Measurements from ENCODE around the gene ST6GALNAC4.
A peak's percentile ranks its signal among the peaks of the same experiment; 100 is the strongest.
"Not testable (repeated sequence)": the region's sequence is repeated elsewhere in the genome, so short reads cannot be mapped to it uniquely, and the experiment has no call there.

The ST6GALNAC4 gene

DNA sequence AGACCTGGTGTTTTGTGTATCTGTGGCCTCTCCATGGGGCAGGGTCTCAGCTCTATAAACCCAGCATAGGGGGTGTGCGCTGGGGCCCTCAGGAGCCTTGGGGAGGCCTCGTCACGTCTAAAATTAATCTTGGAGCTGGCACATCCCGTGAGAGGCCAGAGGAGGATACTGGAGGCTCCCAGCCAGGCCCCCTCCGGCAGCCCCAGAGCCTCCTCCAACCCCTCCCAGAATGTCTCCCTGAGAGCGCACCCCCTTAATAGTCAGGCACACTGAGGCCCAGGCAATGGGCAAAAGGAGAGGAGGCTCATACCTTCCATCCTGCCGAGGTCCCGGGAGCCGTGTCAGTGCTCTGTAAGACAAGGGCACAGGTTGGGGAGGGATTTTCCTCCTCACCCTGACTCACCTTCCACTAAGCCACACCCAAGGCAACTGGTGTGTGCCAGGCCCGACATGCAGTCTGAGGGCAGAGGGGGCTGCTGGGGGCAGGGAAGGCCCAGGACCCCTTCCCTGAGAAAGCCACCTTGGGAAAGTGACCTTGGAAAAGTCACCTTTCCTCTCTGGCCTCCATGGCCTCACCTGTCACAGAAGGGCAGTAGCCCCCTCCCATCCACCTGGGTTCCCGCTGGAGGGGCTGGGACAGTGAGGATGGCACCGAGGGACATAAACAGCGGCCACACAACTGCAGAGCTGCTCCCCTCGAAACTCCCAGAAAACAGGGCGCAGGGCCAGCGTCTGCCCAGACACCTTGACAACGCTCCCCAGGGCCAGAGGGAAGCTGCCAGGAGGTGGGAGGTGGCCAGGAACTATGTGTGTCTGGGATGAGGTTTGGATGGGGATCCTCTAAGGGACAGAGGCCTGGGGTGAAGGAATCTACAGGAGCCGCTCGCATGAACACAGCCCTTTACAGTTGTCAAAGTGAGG, 42.3 kb downstream of the ST6GALNAC4 start:
- DNase-seq: peak in 23 of 58 donors; percentile 6 to 72 (median 25)

GRCh38 chr9:127873886-127874285, 43.0 kb downstream of the ST6GALNAC4 start:
- DNase-seq: peak in 55 of 58 donors; percentile 7 to 91 (median 73)

GRCh38 chr9:127873223-127873691, 43.6 kb downstream of the ST6GALNAC4 start:
- peak in 45 of 58 donors; percentile 20 to 86 (median 62) for DNase-seq

DNA sequence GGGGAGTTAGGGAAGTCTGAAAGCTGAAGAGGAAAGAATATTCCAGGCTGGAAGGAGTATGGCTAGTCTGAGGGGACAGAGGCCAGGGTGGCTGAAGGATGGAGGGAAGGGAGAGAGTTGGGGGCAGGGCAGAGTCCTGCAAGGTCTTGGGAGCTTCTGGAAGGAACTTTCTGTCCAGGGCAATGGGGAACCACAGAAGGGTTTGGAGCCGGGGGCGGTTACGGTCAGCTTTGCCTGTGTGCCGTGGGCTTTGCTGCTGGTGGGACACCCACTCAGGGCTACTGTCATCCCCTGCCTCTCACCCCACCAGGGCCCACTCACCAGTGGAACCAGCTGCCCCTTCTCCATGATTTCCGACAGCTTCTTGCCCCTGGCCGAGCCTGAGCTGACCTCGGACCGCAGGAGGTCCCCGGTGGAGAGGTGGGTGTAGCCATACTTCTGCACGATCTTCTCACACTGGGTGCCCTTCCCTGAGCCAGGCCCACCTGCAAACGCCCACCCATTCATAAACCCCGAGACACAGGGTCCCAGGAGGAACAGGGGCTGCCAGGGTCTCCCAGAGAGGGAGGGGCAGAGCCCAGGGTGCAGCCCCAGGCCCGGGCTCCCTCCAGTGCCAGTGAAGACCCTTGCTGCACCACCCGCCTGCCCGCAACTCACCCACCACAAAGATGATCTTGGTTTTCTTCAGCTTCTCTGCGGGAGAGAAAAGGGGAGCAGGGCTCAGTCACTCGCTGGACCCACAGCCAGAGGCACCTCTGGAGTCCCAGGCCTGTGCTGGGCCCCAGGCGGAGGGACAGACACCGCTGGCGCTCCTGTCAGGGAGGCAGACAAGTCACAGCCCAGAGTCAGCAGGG, 44.2 kb downstream of the ST6GALNAC4 start:
- DNase-seq: no peak

GRCh38 chr9:127871531-127871930, 45.3 kb downstream of the ST6GALNAC4 start:
- DNase-seq: no peak

- no peak for DNase-seq
Observed at GRCh38 chr9:127870887-127871286, 46.0 kb downstream of the ST6GALNAC4 start.

DNA sequence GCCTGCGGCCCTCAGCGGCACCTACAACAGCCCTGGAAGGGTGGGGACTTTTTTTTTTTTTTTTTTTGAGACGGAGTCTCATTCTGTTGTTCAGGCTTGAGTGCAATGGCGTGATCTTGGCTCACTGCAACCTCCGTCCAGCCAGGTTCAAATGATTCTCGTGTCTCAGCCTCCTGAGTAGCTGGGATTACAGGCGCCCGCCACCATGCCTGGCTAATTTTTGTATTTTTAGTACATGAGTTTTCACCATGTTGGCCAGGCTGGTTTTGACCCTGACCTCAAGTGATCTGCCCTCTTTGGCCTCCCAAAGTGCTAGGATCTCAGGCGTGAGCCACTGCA, 46.7 kb downstream of the ST6GALNAC4 start:
- DNase-seq: not testable (repeated sequence)

- peak in 54 of 58 donors; percentile 10 to 83 (median 56) for DNase-seq
Observed at GRCh38 chr9:127869310-127870152, 47.3 kb downstream of the ST6GALNAC4 start.

DNA sequence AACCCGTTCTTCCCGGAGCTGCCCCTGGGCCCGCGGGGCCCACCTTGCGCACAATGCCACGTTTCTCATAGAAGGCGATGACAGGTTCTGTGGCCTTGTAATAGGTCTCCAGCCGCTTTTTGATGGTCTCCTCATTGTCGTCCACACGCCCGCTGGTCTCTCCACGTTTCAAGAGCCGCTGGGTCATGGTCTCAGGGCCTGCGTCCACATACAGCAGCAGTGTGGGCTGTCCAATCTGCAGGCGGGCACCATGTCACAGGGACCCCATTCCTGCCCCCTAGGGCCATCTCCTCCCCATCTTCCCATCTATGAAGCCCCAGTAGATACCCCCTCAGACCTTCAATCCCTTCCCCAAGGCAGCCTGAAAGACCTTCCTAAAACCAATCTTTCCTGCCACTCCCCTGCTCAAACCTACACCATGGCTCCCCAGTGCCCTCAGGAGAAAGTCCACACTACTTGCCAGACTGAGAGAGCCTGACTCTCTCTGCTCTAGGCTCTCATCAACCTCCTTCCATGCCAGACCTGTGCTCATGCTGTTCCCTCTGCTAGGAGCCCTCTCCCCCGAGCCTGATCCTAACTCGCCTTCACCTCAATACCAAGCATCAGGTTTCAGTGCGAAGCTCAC, 48.5 kb downstream of the ST6GALNAC4 start:
- no peak for DNase-seq

GRCh38 chr9:127867356-127868277, 49.2 kb downstream of the ST6GALNAC4 start:
- DNase-seq: no peak

DNA sequence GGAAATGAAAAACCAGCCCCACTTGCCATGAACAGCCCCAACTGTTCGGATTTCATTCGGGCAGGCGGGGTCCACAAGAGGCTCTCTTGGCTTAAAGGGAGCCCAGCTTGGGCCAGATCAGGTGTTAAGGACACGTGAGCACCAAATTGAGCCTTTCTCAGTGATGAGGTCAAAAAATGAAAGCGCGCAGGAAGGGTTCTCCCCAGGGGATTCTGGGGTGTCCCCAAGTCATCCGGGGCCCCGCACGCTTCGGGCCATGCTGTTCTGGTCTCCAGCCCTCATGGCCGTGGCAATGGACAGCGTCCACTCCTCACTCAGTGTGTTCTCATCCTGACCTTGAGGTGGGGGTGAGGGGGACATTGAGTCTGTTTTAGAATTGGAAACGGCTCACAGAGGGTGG, 50.3 kb downstream of the ST6GALNAC4 start:
- no peak for DNase-seq

- DNase-seq: no peak
Observed at GRCh38 chr9:127865645-127866464, 51.0 kb downstream of the ST6GALNAC4 start.

DNA sequence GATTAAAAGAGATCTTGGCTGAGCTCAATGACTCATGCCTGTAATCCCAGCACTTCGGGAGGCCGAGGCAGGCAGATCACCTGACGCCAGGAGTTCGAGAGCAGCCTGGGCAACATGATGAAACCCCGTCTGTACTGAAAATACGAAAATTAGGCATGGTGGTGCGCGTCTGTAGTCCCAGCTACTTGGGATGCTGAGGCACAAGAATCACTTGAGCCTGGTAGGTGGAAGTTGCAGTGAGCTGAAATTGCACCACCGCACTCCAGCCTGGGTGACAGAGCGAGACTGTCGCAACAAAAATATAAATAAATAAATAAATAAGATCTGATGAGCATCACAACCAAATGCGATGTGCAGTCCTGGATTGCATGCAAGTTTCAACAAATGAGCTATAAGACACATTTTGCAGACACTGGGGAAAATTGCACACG, 53.6 kb downstream of the ST6GALNAC4 start:
- no peak for DNase-seq

DNA sequence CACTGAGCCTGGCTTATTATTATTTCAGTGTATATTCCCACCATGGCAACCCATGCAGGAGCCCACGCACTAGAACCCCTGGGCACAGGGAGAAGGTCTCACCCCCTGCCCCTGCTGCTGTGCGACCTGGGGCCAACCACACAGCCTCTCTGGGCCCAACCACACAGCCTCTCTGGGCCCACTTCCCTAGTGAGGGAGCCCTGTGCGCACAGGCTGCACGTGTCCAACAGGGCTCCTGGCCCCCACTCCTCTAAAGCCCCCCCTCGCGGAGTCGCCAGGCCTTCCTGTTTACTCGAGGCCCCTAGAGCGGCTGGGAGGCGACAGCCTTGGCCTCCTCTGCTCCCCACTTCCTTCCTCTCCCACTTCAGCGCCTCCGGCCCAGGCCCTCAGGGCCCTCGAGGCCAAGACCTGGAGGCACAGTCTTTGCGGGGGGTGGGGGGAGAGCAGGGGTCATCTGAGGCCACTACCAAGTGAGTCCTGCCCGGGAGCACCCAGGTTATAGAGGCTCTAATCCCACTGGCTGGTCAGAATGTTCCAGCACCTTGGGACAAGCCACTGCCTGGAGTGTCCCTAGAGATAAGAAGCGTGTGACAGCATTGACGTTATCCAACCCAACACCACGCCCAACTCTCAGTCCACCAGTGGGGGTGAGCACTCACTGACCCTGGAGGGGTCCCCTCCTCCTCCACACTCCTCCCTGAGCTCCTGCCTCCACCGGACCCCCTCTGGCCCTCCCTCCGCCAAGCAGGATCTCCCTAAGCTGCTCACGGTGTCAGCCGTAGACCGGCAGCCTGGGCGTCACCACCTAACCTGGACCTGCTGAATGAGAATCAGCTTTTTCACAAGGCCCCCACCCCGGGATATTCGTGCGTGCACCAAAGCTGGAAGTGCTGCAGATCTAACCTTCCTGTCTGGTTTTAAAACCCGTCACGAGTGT, 54.5 kb downstream of the ST6GALNAC4 start:
- peak in 31 of 58 donors; percentile 19 to 62 (median 38) for DNase-seq

GRCh38 chr9:127860779-127861178, 56.1 kb downstream of the ST6GALNAC4 start:
- no peak for DNase-seq

- no peak for DNase-seq
Observed at GRCh38 chr9:127860260-127860659, 56.6 kb downstream of the ST6GALNAC4 start.

DNA sequence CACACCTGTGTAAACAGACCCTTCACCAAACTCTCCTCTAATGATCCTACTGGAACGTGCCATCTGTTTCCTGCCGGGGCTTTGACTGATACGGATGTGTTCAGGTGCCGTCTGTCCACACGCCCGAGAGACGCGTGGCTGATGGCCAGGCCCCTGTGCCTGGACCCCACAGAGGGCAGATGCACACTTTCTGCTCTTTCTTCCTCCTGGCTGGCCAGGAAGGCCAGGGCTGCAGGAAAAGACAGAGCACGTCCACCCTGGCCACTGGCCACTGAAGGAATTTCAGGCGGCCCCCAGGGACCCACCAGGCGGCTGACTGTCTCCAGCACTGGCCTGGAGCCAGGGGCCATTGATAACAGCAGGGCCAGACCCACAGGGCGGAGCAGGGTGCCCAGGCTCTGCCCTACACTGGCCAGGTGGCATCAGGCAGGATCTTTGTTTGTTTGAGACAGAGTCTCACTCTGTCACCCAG, 58.8 kb downstream of the ST6GALNAC4 start:
- no peak for DNase-seq

Data from anterior cingulate cortex (tissue), 58 donors.